Effector memory CD4-positive, alpha-beta T cell (primary cell): Measurements from ENCODE around the gene GOLM1.

Experiments
- DNase-seq, 3 donors: peaks; one replicate each; pipeline ENCODE4 v3.0.0-alpha.2; 2020
- H3K27ac ChIP-seq: 2 replicates; pipeline ENCODE4 v1.7.0; 2013; ENCODE audit warnings: mild to moderate bottlenecking, low read length, moderate library complexity; ENCODE audit not compliant: insufficient read depth, poor library complexity, severe bottlenecking
- H3K27me3 ChIP-seq: replicated peaks from 2 replicates; pipeline ENCODE4 v1.7.0; 2013; ENCODE audit warnings: mild to moderate bottlenecking, low read length; ENCODE audit not compliant: insufficient read depth, control insufficient read depth, poor library complexity, severe bottlenecking
- H3K36me3 ChIP-seq: 2 replicates; pipeline ENCODE4 v1.7.0; 2013; ENCODE audit warnings: mild to moderate bottlenecking, low read length, moderate library complexity; ENCODE audit not compliant: control insufficient read depth, insufficient read depth
- H3K4me1 ChIP-seq: 2 replicates; pipeline ENCODE4 v1.7.0; 2013; ENCODE audit warnings: low read length, mild to moderate bottlenecking; ENCODE audit not compliant: control insufficient read depth, insufficient read depth, poor library complexity, severe bottlenecking
- H3K4me3 ChIP-seq: 2 replicates; pipeline ENCODE4 v1.7.0; 2013; ENCODE audit warnings: low read length, low read depth, mild to moderate bottlenecking; ENCODE audit not compliant: insufficient read depth, poor library complexity, severe bottlenecking
- H3K9me3 ChIP-seq: 2 replicates; pipeline ENCODE4 v1.7.0; 2013; ENCODE audit warnings: mild to moderate bottlenecking, low read length, moderate library complexity; ENCODE audit not compliant: control insufficient read depth

The GOLM1 gene

GRCh38 chr9:86091477-86091876 is 7.9 kb downstream of the GOLM1 start:
- H3K27ac ChIP-seq = no peak overlapping the region
- H3K9me3 ChIP-seq = no peaks in the 10 kb centered on the region

GRCh38 chr9:86082870-86083269 is 16.5 kb downstream of the GOLM1 start:
- H3K36me3 ChIP-seq = no peaks in the 10 kb centered on the region
- H3K27me3 ChIP-seq = no peaks in the 10 kb centered on the region
- H3K4me3 ChIP-seq = no peak overlapping the region
- H3K4me1 ChIP-seq = no peaks in the 10 kb centered on the region
- DNase-seq = no peak
- H3K27ac ChIP-seq = no peak overlapping the region
- H3K9me3 ChIP-seq = no peaks in the 10 kb centered on the region

More at GRCh38 chr9:86091477-86091876, 7.9 kb downstream of the GOLM1 start:
- Histone ChIP-seq H3K4me3 (no peak overlapping the region), H3K27me3 (no peaks in the 10 kb centered on the region), H3K4me1 (no peaks in the 10 kb centered on the region), H3K36me3 (no peaks in the 10 kb centered on the region)
- no peak for DNase-seq

- Histone ChIP-seq H3K27ac (no peak overlapping the region), H3K27me3 (no peaks in the 10 kb centered on the region), H3K4me1 (no peaks in the 10 kb centered on the region), H3K4me3 (no peak overlapping the region), H3K36me3 (no peaks in the 10 kb centered on the region), H3K9me3 (no peaks in the 10 kb centered on the region)
- DNase-seq = no peak
Observed at GRCh38 chr9:86079865-86080469, 19.4 kb downstream of the GOLM1 start.

GRCh38 chr9:86079421-86079831 is 19.9 kb downstream of the GOLM1 start:
- H3K36me3 ChIP-seq = no peaks in the 10 kb centered on the region
- no peaks in the 10 kb centered on the region for H3K9me3 ChIP-seq
- H3K4me3 ChIP-seq = no peak overlapping the region
- no peaks in the 10 kb centered on the region for H3K4me1 ChIP-seq
- H3K27me3 ChIP-seq = no peaks in the 10 kb centered on the region
- no peak overlapping the region for H3K27ac ChIP-seq
- no peak for DNase-seq

GRCh38 chr9:86078731-86079130 is 20.6 kb downstream of the GOLM1 start:
- DNase-seq = no peak
- Histone ChIP-seq H3K4me1 (no peaks in the 10 kb centered on the region), H3K9me3 (no peaks in the 10 kb centered on the region), H3K36me3 (no peaks in the 10 kb centered on the region), H3K4me3 (no peak overlapping the region), H3K27ac (no peak overlapping the region), H3K27me3 (no peaks in the 10 kb centered on the region)

GRCh38 chr9:86077276-86077675 is 22.1 kb downstream of the GOLM1 start:
- no peaks in the 10 kb centered on the region for H3K9me3 ChIP-seq
- H3K27me3 ChIP-seq = no peaks in the 10 kb centered on the region
- no peak overlapping the region for H3K27ac ChIP-seq
- H3K4me1 ChIP-seq = no peaks in the 10 kb centered on the region
- no peak for DNase-seq
- H3K36me3 ChIP-seq = no peaks in the 10 kb centered on the region
- no peak overlapping the region for H3K4me3 ChIP-seq

GRCh38 chr9:86075132-86076109 is 23.9 kb downstream of the GOLM1 start:
- DNase-seq = no peak
- no peaks in the 10 kb centered on the region for H3K36me3 ChIP-seq

GRCh38 chr9:86073839-86074238 is 25.5 kb downstream of the GOLM1 start:
- Histone ChIP-seq H3K27me3 (no peaks in the 10 kb centered on the region), H3K36me3 (no peaks in the 10 kb centered on the region), H3K4me1 (no peaks in the 10 kb centered on the region), H3K4me3 (no peak overlapping the region), H3K9me3 (no peaks in the 10 kb centered on the region), H3K27ac (no peak overlapping the region)
- no peak for DNase-seq

More at GRCh38 chr9:86075132-86076109, 23.9 kb downstream of the GOLM1 start:
- Histone ChIP-seq H3K27ac (no peak overlapping the region), H3K27me3 (no peaks in the 10 kb centered on the region), H3K9me3 (no peaks in the 10 kb centered on the region), H3K4me3 (no peak overlapping the region), H3K4me1 (no peaks in the 10 kb centered on the region)

- no peak for DNase-seq
- no peaks in the 10 kb centered on the region for H3K36me3 ChIP-seq
- no peaks in the 10 kb centered on the region for H3K9me3 ChIP-seq
- no peak overlapping the region for H3K4me3 ChIP-seq
- H3K27me3 ChIP-seq = no peaks in the 10 kb centered on the region
- H3K27ac ChIP-seq = no peak overlapping the region
- no peaks in the 10 kb centered on the region for H3K4me1 ChIP-seq
Observed at GRCh38 chr9:86072394-86072877, 26.9 kb downstream of the GOLM1 start.
